ENCODE measurements around the gene AHRR. TPM values are rescaled to one million over a fixed set of nuclear protein-coding genes. Genes with fewer than 3 reads are reported as not detected.

The AHRR gene
- total and polyA plus RNA-seq, 2 of the 4 experiments (the other 2 are of a cell fraction), result 15.6 to 37.1 TPM

- H3K9me3 ChIP-seq (ENCODE audit: control insufficient read depth, insufficient read depth, low read length), result no peaks in the 10 kb centered on the region
- no peaks in the 10 kb centered on the region for H3K4me1 ChIP-seq (ENCODE audit: control insufficient read depth, insufficient read depth, low read length)
- intact Hi-C loops (cut with micrococcal nuclease), result no loop called here
- H4K20me1 ChIP-seq (ENCODE audit: insufficient read depth, low read length), result 0 out of 2 replicates have a peak, but pooled peaks cover 3% of the 10 kb centered on the region
- no TSS peak for BruUV-seq (replicated peaks)
- no peak overlapping the region for H2BK20ac ChIP-seq (ENCODE audit: low read depth, low read length)
- H3K14ac ChIP-seq (replicated peaks; ENCODE audit: low read depth, low read length), result no peak overlapping the region
- H2AFZ ChIP-seq (replicated peaks; ENCODE audit: low read length, poor library complexity), result no peak overlapping the region
- DNase-seq (no peak), ATAC-seq (ENCODE audit: low read depth) (no peak)
- no peak overlapping the region for H3K4me3 ChIP-seq (ENCODE audit: insufficient read depth, low read depth, low read length)
- no peak overlapping the region for H3K27ac ChIP-seq (ENCODE audit: insufficient read depth, low read length)
- WGBS, 2 experiments (ENCODE audit: extremely low coverage in 2 of 2, insufficient read length in 1 of 2), result 94% methylated on average over 36 of the region's 63 CpGs; no CpG with 5 or more reads in 1 of the 2 experiments
- no peak overlapping the region for H2AK9ac ChIP-seq (replicated peaks; ENCODE audit: low read depth, low read length, poor library complexity)
- H3K18ac ChIP-seq (ENCODE audit: low read depth, low read length), result no peak overlapping the region
- no peak overlapping the region for H4K8ac ChIP-seq (ENCODE audit: low read depth in 2 of 2, low read length in 2 of 2)
- CTCF ChIA-PET, result interaction anchor here (2.0 kb wide), 1 partner anchor 18 kb away, joined by 4 read pairs; no protein-coding TSS in a partner anchor
- H4K5ac ChIP-seq (ENCODE audit: low read depth, low read length), result no peak overlapping the region
- in situ Hi-C loops (cut with MboI; ENCODE audit: low sequenced_read_pairs), result no loop called here
- no peaks in the 10 kb centered on the region for H3K27me3 ChIP-seq (ENCODE audit: control insufficient read depth, insufficient read depth, low read length)
- no peak overlapping the region for H2AK5ac ChIP-seq (ENCODE audit: low read depth, low read length)
- dilution Hi-C loops (cut with HindIII; ENCODE audit: low sequenced_read_pairs, unreplicated experiment), result no loop called here
- H3K4ac ChIP-seq (ENCODE audit: low read depth, low read length), result no peak overlapping the region
- peaks cover 58% of the 10 kb centered on the region for H3K36me3 ChIP-seq (ENCODE audit: control insufficient read depth, insufficient read depth, low read length)
- POLR2A ChIA-PET (ENCODE audit: unreplicated experiment), result no interaction called here
- H3K9ac ChIP-seq (ENCODE audit: low read depth, low read length), result no peak overlapping the region
- H2BK5ac ChIP-seq (ENCODE audit: low read depth, low read length, poor library complexity, severe bottlenecking), result no peak overlapping the region
- H3K79me1 ChIP-seq (ENCODE audit: low read depth in 1 of 2, low read length in 2 of 2), result peaks cover 4 to 20% of the 10 kb centered on the region in 2 experiments
- H4K91ac ChIP-seq (ENCODE audit: insufficient read depth, low read depth, low read length), result no peak overlapping the region
- no peak overlapping the region for H3K4me2 ChIP-seq (ENCODE audit: low read depth, low read length)
- H2BK15ac ChIP-seq (ENCODE audit: low read depth, low read length), result no peak overlapping the region
- H3K56ac ChIP-seq (ENCODE audit: extremely low read depth, insufficient read depth, low read length), result no peak overlapping the region
- H3K23ac ChIP-seq (ENCODE audit: low read depth, low read length), result no peak overlapping the region
- no peak overlapping the region for H2BK120ac ChIP-seq (ENCODE audit: low read depth, low read length)
- peaks cover 5% of the 10 kb centered on the region; the same call in 1 of the 2 replicates for H3K9me1 ChIP-seq (ENCODE audit: insufficient read depth, low read length)
- TF ChIP-seq CHD1 (IDR thresholded peaks at IDR 0.05; ENCODE audit: low read depth, low read length) (no peak), MXI1 (IDR thresholded peaks at IDR 0.05; ENCODE audit: borderline replicate concordance, low read depth, low read length) (no peak), CEBPB (IDR thresholded peaks at IDR 0.05; ENCODE audit: low read depth, low read length) (no peak), RAD21 (IDR thresholded peaks at IDR 0.05; ENCODE audit: low read length) (no peak), RCOR1 (IDR thresholded peaks at IDR 0.05; ENCODE audit: insufficient replicate concordance, low read length) (no peak), BHLHE40 (IDR thresholded peaks at IDR 0.05; ENCODE audit: low read depth, low read length) (no peak), FOS (IDR thresholded peaks at IDR 0.05; ENCODE audit: low read depth, low read length) (no peak), RFX5 (IDR thresholded peaks at IDR 0.05; ENCODE audit: low read depth, low read length) (no peak), MAFK (IDR thresholded peaks at IDR 0.05; ENCODE audit: low read depth, low read length) (no peak), MAZ (IDR thresholded peaks at IDR 0.05; ENCODE audit: borderline replicate concordance, low read depth, low read length) (no peak), ELK1 (IDR thresholded peaks at IDR 0.05; ENCODE audit: borderline replicate concordance, low read depth, low read length) (no peak), SMC3 (IDR thresholded peaks at IDR 0.05; ENCODE audit: low read depth, low read length) (no peak), POLR2A (IDR thresholded peaks at IDR 0.05; ENCODE audit: low read depth, low read length) (no peak)
- TF ChIP-seq, protein P1, sequence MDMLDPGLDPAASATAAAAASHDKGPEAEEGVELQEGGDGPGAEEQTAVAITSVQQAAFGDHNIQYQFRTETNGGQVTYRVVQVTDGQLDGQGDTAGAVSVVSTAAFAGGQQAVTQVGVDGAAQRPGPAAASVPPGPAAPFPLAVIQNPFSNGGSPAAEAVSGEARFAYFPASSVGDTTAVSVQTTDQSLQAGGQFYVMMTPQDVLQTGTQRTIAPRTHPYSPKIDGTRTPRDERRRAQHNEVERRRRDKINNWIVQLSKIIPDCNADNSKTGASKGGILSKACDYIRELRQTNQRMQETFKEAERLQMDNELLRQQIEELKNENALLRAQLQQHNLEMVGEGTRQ (IDR thresholded peaks at IDR 0.05; ENCODE audit: low read depth, low read length), result no peak
- TF ChIP-seq, protein P2, sequence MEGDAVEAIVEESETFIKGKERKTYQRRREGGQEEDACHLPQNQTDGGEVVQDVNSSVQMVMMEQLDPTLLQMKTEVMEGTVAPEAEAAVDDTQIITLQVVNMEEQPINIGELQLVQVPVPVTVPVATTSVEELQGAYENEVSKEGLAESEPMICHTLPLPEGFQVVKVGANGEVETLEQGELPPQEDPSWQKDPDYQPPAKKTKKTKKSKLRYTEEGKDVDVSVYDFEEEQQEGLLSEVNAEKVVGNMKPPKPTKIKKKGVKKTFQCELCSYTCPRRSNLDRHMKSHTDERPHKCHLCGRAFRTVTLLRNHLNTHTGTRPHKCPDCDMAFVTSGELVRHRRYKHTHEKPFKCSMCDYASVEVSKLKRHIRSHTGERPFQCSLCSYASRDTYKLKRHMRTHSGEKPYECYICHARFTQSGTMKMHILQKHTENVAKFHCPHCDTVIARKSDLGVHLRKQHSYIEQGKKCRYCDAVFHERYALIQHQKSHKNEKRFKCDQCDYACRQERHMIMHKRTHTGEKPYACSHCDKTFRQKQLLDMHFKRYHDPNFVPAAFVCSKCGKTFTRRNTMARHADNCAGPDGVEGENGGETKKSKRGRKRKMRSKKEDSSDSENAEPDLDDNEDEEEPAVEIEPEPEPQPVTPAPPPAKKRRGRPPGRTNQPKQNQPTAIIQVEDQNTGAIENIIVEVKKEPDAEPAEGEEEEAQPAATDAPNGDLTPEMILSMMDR (conservative IDR thresholded peaks at IDR 0.05; ENCODE audit: low read depth, low read length), result no peak
Measured at GRCh38 chr5:464843-465590, 143.5 kb downstream of the AHRR start.
